ENCODE results near the gene FDPS. TPM values are rescaled to one million over a fixed set of nuclear protein-coding genes. Genes with fewer than 3 reads are reported as not detected.
A peak's percentile ranks its signal among the peaks of the same experiment; 100 is the strongest.

Gene FDPS
- total and polyA plus RNA-seq, 2 donors (not counting 1 experiment from before 2014, with no cell fraction given), result 88.3 to 128 TPM

DNA sequence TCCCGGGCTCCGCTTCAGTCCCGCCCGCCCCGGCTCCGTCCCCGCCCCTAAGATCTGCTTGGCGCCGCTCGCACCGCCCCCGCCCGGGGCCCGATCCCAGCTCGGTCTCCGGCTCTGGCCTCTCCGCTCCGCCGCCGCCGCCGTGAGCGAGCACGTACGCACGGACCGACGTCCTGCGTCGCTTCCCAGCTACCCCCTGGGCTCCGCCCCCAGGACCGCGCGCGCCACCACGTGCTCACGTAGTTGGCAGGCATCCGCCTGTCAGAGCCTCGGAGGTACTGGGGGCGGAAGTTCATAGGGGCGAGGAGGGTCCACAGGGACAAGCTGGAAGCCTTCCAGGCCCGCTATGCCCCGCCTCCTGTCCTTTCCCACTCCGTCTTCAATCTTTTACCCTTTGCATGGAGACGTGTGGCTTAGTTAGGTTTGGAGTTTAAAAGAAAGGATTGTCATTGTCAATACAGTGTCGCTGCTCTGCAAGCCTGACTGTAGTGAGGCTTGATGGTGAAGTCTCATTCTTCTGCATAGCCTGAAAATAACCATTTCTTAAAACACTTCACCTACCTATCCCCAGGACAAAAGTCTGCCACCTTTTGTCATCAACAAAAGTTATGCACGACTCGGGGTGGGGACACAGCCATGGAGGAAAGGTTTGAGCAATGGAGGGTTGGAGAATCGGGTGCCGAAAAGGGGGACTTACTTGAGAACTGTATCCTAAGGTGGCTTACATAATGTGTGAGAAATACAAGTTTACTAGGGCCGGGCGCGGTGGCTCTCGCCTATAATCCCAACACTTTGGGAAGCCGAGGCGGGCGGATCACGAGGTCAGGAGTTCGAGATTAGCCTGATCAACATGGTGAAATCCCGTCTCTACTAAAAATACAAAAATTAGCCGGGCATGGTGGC is 35.1 kb upstream of the FDPS start, which contains the start of gene CLK2:
Gene CLK2 (minus strand): TSS at position 162 of the 903 bp plus-strand sequence. CDS start 2,527 bp downstream, outside the sequence.
- 9% methylated on average over 46 of the region's 61 CpGs for WGBS (ENCODE audit: insufficient coverage)

More for the DNA sequence above, 35.1 kb upstream of the FDPS start, which contains the start of gene CLK2:
- Histone ChIP-seq H3K27me3 (replicated peaks in 1 of 4; ENCODE audit: control extremely low read depth in 1 of 4, control insufficient read depth in 3 of 4, insufficient read depth in 4 of 4, low read length in 3 of 4) (no peaks in the 10 kb centered on the region), H3K9me3 (ENCODE audit: control extremely low read depth in 1 of 3, control insufficient read depth in 2 of 3, insufficient read depth in 1 of 3, low read length in 2 of 3) (no peaks in the 10 kb centered on the region), H2AFZ (ENCODE audit: insufficient read depth, low read depth, low read length, poor library complexity, severe bottlenecking) (peak within 1 kb of the TSS; percentile 85), H4K20me1 (ENCODE audit: control insufficient read depth, insufficient read depth, low read length, poor library complexity, severe bottlenecking) (peaks cover 26% of the 10 kb centered on the region), H3K79me2 (ENCODE audit: control insufficient read depth, insufficient read depth, low read length) (peaks cover 33% of the 10 kb centered on the region), H3K4me1 (ENCODE audit: control insufficient read depth in 2 of 2, insufficient read depth in 2 of 2, low read length in 2 of 2) (peaks cover 27 to 43% of the 10 kb centered on the region in 2 donors), H3K9ac (ENCODE audit: low read length) (peak within 1 kb of the TSS; percentile 94), H3K4me2 (replicated peaks; ENCODE audit: low read depth, low read length, poor library complexity, severe bottlenecking) (peak within 1 kb of the TSS; percentile 79), H3K36me3 (replicated peaks in 1 of 2; ENCODE audit: control extremely low read depth in 1 of 2, control insufficient read depth in 1 of 2, extremely low read depth in 1 of 2, insufficient read depth in 2 of 2, low read length in 1 of 2) (peaks cover 0 to 26% of the 10 kb centered on the region in 2 experiments), H3K4me3 (ENCODE audit: control extremely low read depth in 1 of 5, extremely low read depth in 1 of 5, insufficient read depth in 1 of 5, low read depth in 2 of 5, low read length in 4 of 5) (peak within 1 kb of the TSS; percentile 73 to 93 (median 80)), H3K27ac (ENCODE audit: low read length in 2 of 2) (peak within 1 kb of the TSS; percentile 68 to 89)
- peak; percentile 78 for ATAC-seq (ENCODE audit: low read depth)
- peak; percentile 95 for DNase-seq
- Mint-ChIP-seq H3K27me3 (no peaks in the 10 kb centered on the region), H3K9me3 (ENCODE audit: insufficient read depth) (no peaks in the 10 kb centered on the region), H3K4me1 (peaks cover 43% of the 10 kb centered on the region), H3K27ac (peak within 1 kb of the TSS; percentile 99), H3K4me3 (peak within 1 kb of the TSS; percentile 99)
- intact Hi-C loops (cut with micrococcal nuclease), result loop anchor here (1.0 to 5.0 kb wide), 4 partner anchors 11 to 779 kb away; partner anchors contain the start of genes FDPS, LAMTOR2, SCAMP3 and UBQLN4
- ChIA-PET POLR2A (interaction anchor here (0.6 to 2.3 kb wide), 12 partner anchors 12 to 1283 kb away, joined by 3 to 18 read pairs (median 5); partner anchors contain the start of genes ENTREP3, FDPS, RPS27 and RUSC1), CTCF (interaction anchor here (0.9 to 1.9 kb wide), 8 partner anchors 12 to 50 kb away, joined by 3 to 17 read pairs (median 6); partner anchors contain the start of genes FDPS and SCAMP3)
- no peak for TF ChIP-seq EZH2 (IDR thresholded peaks at IDR 0.05; ENCODE audit: borderline replicate concordance, insufficient read depth, low read depth, low read length, poor library complexity, severe bottlenecking)
- TF ChIP-seq, protein P1, sequence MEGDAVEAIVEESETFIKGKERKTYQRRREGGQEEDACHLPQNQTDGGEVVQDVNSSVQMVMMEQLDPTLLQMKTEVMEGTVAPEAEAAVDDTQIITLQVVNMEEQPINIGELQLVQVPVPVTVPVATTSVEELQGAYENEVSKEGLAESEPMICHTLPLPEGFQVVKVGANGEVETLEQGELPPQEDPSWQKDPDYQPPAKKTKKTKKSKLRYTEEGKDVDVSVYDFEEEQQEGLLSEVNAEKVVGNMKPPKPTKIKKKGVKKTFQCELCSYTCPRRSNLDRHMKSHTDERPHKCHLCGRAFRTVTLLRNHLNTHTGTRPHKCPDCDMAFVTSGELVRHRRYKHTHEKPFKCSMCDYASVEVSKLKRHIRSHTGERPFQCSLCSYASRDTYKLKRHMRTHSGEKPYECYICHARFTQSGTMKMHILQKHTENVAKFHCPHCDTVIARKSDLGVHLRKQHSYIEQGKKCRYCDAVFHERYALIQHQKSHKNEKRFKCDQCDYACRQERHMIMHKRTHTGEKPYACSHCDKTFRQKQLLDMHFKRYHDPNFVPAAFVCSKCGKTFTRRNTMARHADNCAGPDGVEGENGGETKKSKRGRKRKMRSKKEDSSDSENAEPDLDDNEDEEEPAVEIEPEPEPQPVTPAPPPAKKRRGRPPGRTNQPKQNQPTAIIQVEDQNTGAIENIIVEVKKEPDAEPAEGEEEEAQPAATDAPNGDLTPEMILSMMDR (IDR thresholded peaks at IDR 0.05), result no peak
